HG02623 (cell line): ENCODE data around the gene NRAP.

Source experiments
- ATAC-seq: cut with Tn5 transposase; IDR thresholded peaks from one replicate; pipeline ENCODE4 v1.9.1; 2021; ENCODE audit warnings: moderate library complexity; ENCODE audit not compliant: unreplicated experiment

NRAP gene

GRCh38 chr10:113663908-113664307 is at the start of gene NRAP:
NRAP (minus strand) TSS chr10:113664041; CDS start chr10:113663882, 159 bp downstream.
- no peak for ATAC-seq

DNA sequence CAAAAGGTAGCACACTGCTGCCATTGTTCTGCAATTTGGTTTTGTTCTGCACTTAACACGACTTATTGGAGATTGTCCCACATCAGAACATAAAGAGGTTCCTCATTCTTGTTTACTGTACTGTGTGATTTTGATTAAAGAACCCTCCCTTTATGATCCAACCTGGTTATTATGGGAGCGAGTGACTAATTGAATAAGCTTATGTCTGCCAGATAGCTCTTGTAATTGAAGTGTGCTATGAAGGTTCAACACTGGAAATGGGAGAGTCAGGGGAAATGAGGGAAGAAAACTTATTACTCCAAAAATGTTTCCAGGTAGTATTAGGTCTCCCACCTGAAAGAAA is 49.8 kb upstream of the NRAP start:
- no peak for ATAC-seq

DNA sequence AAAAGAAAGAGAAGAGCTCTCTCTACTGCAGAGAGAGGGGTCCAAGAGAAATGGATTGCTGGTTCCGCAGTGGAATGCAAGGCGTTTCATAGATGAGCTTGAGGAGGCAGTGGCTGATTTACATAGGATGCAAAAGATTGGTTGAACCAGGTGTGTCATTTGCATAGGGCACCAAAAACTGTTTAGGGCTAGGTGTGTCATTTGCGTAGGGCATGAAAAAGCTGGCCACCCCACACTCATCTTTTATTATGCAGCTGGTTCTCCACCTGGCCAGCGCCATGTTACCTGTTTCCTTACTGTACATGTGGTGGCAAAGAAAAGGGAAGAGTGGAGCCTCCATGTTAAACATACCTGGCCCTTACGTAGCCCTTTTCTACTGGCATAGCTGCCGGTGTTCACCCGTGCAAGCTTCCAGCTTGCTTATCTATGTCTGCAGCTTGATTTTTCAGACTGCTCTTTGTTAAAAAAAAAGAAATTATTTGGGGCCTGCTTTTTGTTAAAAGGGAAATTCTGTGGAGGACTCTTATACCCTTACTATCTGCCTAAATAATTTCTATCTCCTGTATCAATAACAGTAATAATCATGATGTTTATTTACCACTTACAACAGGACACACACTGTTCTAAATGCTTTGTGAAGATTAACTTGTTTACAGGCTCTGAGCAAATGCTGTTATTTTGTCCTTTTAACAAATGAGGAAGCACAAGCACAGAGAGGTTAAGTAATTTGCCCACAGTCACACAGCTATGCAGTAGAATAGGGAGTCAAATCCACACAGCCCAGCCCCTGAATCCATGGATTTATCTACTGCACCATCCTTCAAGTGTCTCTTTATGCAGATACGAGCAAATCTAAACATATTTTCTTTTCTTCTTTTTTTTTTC is 49.2 kb upstream of the NRAP start:
- ATAC-seq: no peak

DNA sequence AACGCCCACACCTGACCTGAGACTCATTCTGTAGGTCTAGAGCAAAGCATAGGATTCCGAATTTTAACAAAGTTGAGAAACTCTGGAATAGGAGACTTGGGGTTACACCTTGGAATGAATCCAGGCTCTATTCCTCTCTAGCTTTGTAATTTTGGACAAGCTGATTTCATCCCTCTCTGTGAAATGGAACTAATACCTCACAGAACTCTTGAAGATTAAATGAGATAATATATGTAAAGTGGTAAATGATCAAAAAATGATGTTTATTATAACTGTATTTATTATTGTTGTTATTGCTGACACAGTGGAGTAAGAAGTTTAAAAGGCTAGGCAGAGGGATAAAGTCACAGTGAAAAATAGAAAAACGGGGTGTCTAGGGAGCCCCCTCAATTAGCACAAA is 48.2 kb upstream of the NRAP start:
- no peak for ATAC-seq

GRCh38 chr10:113711142-113711541 is 47.3 kb upstream of the NRAP start:
- no peak for ATAC-seq

- ATAC-seq: no peak
These were observed 45.5 kb upstream of the NRAP start for GRCh38 chr10:113709221-113709838.

DNA sequence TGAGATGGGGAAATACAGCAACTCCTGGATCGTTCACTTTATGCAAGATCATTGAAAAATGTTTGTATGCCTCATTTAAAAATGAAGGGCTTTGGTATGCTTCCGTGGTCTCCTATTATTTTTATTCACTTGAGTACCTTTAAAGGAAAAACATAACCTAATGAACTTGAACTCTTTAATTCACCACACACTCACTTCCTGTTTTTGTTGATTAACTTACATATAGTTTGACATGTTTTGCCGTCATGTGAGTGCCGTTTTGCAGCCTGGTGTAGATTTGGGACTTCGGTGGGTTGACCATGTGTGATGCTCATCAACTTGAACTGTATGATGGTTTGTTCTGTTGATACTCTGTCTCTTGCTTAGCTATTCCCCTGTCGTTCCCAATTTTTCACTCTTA is 44.8 kb upstream of the NRAP start:
- no peak for ATAC-seq

DNA sequence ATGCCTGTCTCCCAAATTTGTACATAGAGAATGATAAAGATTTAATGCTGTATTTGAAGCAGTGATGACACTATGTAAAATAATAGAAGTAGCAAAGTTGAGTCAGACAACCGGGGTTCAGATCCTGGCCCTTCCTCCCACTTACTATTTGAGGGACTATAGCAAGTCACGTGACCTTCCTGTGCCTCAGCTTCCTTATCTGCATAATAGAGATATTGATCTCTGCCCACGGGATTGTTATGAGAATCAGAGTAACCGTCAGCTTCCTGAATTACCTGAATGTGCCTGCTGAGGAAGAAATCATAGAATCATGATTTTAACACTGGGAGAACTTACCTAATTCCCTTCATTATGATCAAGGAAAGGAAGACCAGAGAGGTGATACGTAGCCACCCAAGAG is 42.8 kb upstream of the NRAP start:
- ATAC-seq: no peak

- ATAC-seq: no peak
These were observed 41.5 kb upstream of the NRAP start for GRCh38 chr10:113705344-113705652.

DNA sequence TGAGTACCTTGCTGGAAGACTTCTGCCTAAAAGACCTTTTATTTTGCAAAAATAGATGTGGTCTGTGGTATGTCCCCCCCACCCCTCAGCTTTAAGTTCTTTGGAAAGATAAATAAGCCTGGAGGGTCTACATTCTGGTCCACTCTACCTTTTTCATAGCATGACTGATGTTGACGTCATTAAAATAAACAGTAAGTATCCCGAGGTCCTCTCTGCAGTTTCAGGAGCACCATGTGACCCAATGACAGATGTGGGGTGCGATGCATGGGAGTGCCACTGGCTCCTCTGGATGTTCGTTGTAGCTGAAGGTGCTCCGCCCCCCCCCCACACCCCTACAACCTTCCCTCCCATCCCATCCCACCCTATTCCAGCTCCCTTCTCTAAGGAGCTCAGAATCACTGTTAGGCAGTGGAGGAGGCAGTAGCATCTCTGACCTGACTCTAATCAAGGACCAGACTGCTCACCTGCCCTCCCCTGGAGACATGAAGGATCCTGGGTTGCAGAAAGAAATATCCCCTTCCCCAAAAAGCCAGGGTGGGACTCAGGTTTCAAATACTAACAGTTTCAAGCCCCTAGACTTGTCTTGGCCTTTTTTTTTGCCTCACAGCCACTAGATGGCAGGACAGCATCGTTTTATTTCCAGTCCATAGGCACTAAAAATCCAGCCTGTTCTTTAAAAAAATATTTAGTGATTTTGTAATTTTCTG is 40.9 kb upstream of the NRAP start:
- ATAC-seq: no peak

DNA sequence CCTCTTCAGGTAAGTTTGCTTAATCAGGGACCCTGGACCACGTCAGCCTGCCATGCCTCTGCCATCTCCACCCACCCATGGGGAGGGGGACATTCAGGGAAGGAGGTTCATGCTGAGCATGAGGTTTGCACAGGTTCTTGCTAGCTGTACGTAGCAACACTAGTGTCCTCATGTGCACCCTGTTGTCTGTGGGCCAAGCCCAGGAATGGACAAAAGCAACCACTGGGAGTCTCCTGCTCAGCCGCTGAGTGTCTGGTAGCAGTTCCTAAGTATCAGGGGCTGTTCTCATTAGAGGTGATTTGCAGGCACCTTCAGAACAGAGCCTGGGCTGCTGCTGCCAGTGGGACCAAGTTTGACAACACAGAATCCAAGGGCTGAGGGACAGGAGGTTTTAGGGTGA is 33.8 kb upstream of the NRAP start:
- ATAC-seq: no peak

- no peak for ATAC-seq
These were observed 31.9 kb upstream of the NRAP start for GRCh38 chr10:113695691-113696090.

GRCh38 chr10:113693348-113693747 is 29.5 kb upstream of the NRAP start:
- ATAC-seq: no peak

DNA sequence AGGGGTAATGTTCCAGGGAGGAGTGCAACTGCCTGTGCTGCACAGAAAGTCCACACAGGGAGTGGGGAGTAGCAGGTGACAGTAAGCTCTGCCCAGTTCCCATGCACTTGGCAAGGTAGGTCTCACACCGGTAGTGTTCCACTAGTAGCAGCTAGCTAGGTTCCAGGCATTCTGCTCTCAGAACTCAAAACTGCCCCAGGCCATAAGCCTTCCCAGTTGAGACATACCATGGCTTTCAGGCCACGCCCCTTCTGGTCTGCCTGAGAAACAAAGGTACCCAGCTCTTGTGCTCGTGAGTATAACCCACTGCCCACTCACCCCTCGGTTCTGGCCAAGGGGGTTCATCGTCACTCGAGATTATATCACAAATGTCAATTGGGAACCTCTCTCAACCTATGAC is 28.4 kb upstream of the NRAP start:
- ATAC-seq: no peak

DNA sequence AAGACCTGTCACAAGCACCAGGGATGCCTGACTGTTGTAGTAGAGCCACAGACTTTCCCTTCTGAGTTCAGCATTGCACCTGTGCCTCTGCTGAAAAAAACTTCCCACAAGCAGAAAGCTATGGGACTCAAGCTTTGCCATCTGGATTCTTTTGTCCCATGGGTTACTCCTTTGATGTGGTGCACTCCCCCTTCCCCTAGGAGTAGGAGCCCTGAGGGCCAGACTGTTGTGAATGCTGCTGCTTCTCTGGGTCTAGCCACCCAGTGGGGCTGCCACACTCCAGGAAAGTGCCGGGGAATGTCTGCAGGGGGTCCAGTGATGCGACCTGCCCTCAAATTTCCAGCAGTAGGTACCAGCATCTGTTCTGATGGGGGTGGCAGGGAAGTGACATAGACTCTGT is 27.5 kb upstream of the NRAP start:
- no peak for ATAC-seq

GRCh38 chr10:113690749-113691148 is 26.9 kb upstream of the NRAP start:
- no peak for ATAC-seq

GRCh38 chr10:113689574-113689973 is 25.7 kb upstream of the NRAP start:
- ATAC-seq: no peak

DNA sequence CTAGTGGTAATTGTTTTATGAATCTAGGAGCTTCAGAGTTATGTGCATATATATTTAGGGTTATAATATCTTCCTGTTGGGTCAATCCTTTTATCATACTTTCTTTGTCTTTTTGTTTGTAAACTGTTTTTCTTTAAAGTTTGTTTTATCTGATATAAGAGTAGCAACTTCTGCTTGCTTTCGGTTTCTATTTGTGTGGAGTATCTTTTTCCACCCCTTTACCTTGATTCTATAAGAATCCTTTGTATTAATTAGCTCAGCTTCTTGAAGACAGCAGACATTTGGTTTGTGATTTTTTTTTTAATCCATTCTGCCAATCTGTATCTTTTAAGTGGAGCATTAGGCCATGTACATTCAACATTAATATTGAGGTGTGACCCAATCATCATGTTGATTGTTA is 25.2 kb upstream of the NRAP start:
- ATAC-seq: no peak

GRCh38 chr10:113687037-113687436 is 23.2 kb upstream of the NRAP start:
- no peak for ATAC-seq

DNA sequence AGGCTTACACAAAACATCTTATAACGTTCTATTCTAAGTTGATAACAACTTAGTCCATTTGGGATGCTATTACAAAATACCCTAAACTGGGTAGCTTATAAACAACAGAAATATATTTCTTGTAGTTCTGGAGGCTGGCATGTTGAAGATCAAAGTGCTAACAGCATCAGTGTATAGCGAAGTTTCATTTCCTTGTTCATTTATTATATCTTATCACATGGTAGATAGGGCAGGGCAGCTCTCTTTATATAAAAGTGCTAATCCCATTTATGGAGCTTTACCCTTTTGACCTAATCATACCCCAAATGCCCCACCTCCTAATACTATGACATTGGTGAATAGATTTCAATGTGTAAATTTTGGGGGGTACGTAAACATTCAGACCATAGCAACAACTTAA is 22.2 kb upstream of the NRAP start:
- ATAC-seq: no peak

- ATAC-seq: no peak
These were observed 19.5 kb upstream of the NRAP start for GRCh38 chr10:113683300-113683699.
